Measurements from ENCODE around the gene AJAP1. TPM values are rescaled to one million over a fixed set of nuclear protein-coding genes. Genes with fewer than 3 reads are reported as not detected.
"Not testable (repeated sequence)": the region's sequence is repeated elsewhere in the genome, so short reads cannot be mapped to it uniquely, and the experiment has no call there.

AJAP1 gene
- 1 to 10 TPM in 1 of 10 donors, under 1 TPM in 9; 0.48 to 1.3 (median 0.65) TPM for polyA plus RNA-seq (ENCODE audit: insufficient read length in 10 of 10)
- long read RNA-seq, donor 1 = 0 reads
- long read RNA-seq, donor 2 = 0 reads
- long read RNA-seq, donor 3 = 0 reads
- long read RNA-seq, donor 4 = 0 reads
- long read RNA-seq, donor 5 = 0 reads
- long read RNA-seq, donor 6 = 0 reads
- long read RNA-seq, donor 7, full-length matches to known transcripts = 1 of 1 reads
- long read RNA-seq, donor 7, partial matches to known transcripts = 0 of 1 reads
- long read RNA-seq, donor 7, other reads (novel, unspliced or antisense) = 0 of 1 reads
- long read RNA-seq, donor 8 = 0 reads
- long read RNA-seq, donor 9 = 0 reads

- DNase-seq = peak in 1 of 3 donors; percentile 53
Measured at GRCh38 chr1:4653796-4654725, at the start of gene AJAP1. AJAP1 (plus strand) TSS chr1:4654609; CDS start chr1:4655426, 817 bp downstream.

GRCh38 chr1:4605158-4605557, 49.3 kb upstream of the AJAP1 start:
- no peak for DNase-seq

- DNase-seq = no peak
Measured at GRCh38 chr1:4611563-4612341, 42.7 kb upstream of the AJAP1 start.

GRCh38 chr1:4612991-4613390, 41.4 kb upstream of the AJAP1 start:
- DNase-seq = no peak

- no peak for DNase-seq
Measured at GRCh38 chr1:4613606-4614370, 40.6 kb upstream of the AJAP1 start.

- no peak for DNase-seq
Measured at GRCh38 chr1:4614371-4615137, 39.9 kb upstream of the AJAP1 start.

- DNase-seq = no peak
Measured at GRCh38 chr1:4615138-4615470, 39.3 kb upstream of the AJAP1 start.

- DNase-seq = no peak
Measured at GRCh38 chr1:4615501-4615900, 38.9 kb upstream of the AJAP1 start.

GRCh38 chr1:4616831-4617465, 37.5 kb upstream of the AJAP1 start:
- no peak for DNase-seq

GRCh38 chr1:4617506-4617905, 36.9 kb upstream of the AJAP1 start:
- no peak for DNase-seq

GRCh38 chr1:4618827-4619226, 35.6 kb upstream of the AJAP1 start:
- not testable (repeated sequence) for DNase-seq

- no peak for DNase-seq
Measured at GRCh38 chr1:4621646-4622045, 32.8 kb upstream of the AJAP1 start.

GRCh38 chr1:4622821-4623220, 31.6 kb upstream of the AJAP1 start:
- no peak for DNase-seq

- no peak for DNase-seq
Measured at GRCh38 chr1:4624141-4624715, 30.2 kb upstream of the AJAP1 start.

- no peak for DNase-seq
Measured at GRCh38 chr1:4624801-4625200, 29.6 kb upstream of the AJAP1 start.

- DNase-seq = no peak
Measured at GRCh38 chr1:4626061-4626460, 28.3 kb upstream of the AJAP1 start.

- DNase-seq = peak in 2 of 3 donors; percentile 9 to 24
Measured at GRCh38 chr1:4626560-4627319, 27.7 kb upstream of the AJAP1 start.

GRCh38 chr1:4627353-4627752, 27.1 kb upstream of the AJAP1 start:
- no peak for DNase-seq

- DNase-seq = no peak
Measured at GRCh38 chr1:4628992-4629391, 25.4 kb upstream of the AJAP1 start.

Measured in muscle of back (tissue), 13 donors.